Ishikawa (cell line): ENCODE measurements around the gene THADA.
A peak's percentile ranks its signal among the peaks of the same experiment; 100 is the strongest.

Experiments used
- CEBPB ChIP-seq: IDR thresholded peaks from 2 replicates; pipeline ENCODE4 v1.6.1; 2012
- CREB1 ChIP-seq: IDR thresholded peaks from 2 replicates; pipeline ENCODE4 v1.6.1; 2012; ENCODE audit warnings: low read depth
- EGR1 ChIP-seq: IDR thresholded peaks from 2 replicates; pipeline ENCODE4 v1.6.1; 2012
- EP300 ChIP-seq: IDR thresholded peaks from 2 replicates; pipeline ENCODE4 v1.6.1; 2012; ENCODE audit warnings: borderline replicate concordance
- FOXM1 ChIP-seq: IDR thresholded peaks from 2 replicates; pipeline ENCODE4 v1.6.1; 2012; ENCODE audit warnings: low read depth, borderline replicate concordance
- MAX ChIP-seq: IDR thresholded peaks from 2 replicates; pipeline ENCODE4 v1.6.1; 2012
- NFIC ChIP-seq: IDR thresholded peaks from 2 replicates; pipeline ENCODE4 v1.6.1; 2012
- RAD21 ChIP-seq: IDR thresholded peaks from 2 replicates; pipeline ENCODE4 v1.6.1; 2012; ENCODE audit warnings: low read depth
- REST ChIP-seq: IDR thresholded peaks from 2 replicates; pipeline ENCODE4 v1.6.1; 2012; ENCODE audit warnings: low read depth, mild to moderate bottlenecking
- TAF1 ChIP-seq: IDR thresholded peaks from 2 replicates; pipeline ENCODE4 v1.6.1; 2012; ENCODE audit warnings: low read depth, mild to moderate bottlenecking
- TCF12 ChIP-seq: IDR thresholded peaks from 2 replicates; pipeline ENCODE4 v1.6.1; 2012; ENCODE audit warnings: low read depth
- TEAD4 ChIP-seq: IDR thresholded peaks from 2 replicates; pipeline ENCODE4 v1.6.1; 2012
- USF1 ChIP-seq: IDR thresholded peaks from 2 replicates; pipeline ENCODE4 v1.6.1; 2012
- YY1 ChIP-seq: IDR thresholded peaks from 2 replicates; pipeline ENCODE4 v1.6.1; 2012; ENCODE audit warnings: low read depth
- ZBTB7A ChIP-seq: IDR thresholded peaks from 2 replicates; pipeline ENCODE4 v1.6.1; 2012; ENCODE audit warnings: low read depth

The THADA gene

GRCh38 chr2:43222475-43223309 is 373.1 kb downstream of the THADA start:
- TF ChIP-seq CREB1 (no peak), ZBTB7A (no peak), FOXM1 (no peak), TAF1 (no peak), TEAD4 (no peak), RAD21 (no peak), EP300 (no peak), EGR1 (no peak), TCF12 (no peak), NFIC (no peak), CEBPB (no peak), REST (no peak), YY1 (no peak), USF1 (no peak), MAX (no peak)

- TF ChIP-seq YY1 (no peak), TEAD4 (peak; percentile 24; the same call in 1 of the 2 replicates), USF1 (peak; percentile 93), TAF1 (no peak), EP300 (no peak), MAX (peak; percentile 50; the same call in 1 of the 2 replicates), NFIC (peak; percentile 45), TCF12 (no peak)
Observed at GRCh38 chr2:43221763-43222474, 373.9 kb downstream of the THADA start.

GRCh38 chr2:43221124-43221762 is 374.6 kb downstream of the THADA start:
- TF ChIP-seq TEAD4, result peak; percentile 24; the same call in 1 of the 2 replicates
- no peak for TF ChIP-seq EP300
- TF ChIP-seq RAD21, result no peak
- TF ChIP-seq NFIC, result 0 out of 2 replicates have a peak, but pooled peaks have one; percentile 32
- no peak; the same call in 1 of the 2 replicates for TF ChIP-seq TCF12
- TF ChIP-seq MAX, result 0 out of 2 replicates have a peak, but pooled peaks have one; percentile 14
- TF ChIP-seq EGR1, result no peak

GRCh38 chr2:43220760-43221123 is 375.1 kb downstream of the THADA start:
- TF ChIP-seq USF1, result no peak
- TF ChIP-seq EP300, result no peak
- TF ChIP-seq YY1, result no peak
- TF ChIP-seq RAD21, result no peak
- no peak for TF ChIP-seq CREB1
- no peak for TF ChIP-seq TAF1
- no peak for TF ChIP-seq NFIC
- no peak for TF ChIP-seq MAX
- no peak for TF ChIP-seq ZBTB7A
- no peak for TF ChIP-seq TCF12
- TF ChIP-seq EGR1, result no peak
- no peak for TF ChIP-seq CEBPB
- TF ChIP-seq REST, result no peak
- TF ChIP-seq FOXM1, result no peak
- no peak for TF ChIP-seq TEAD4
